GM12878 (cell line): ENCODE data around the gene CACNA1A. TPM values are rescaled to one million over a fixed set of nuclear protein-coding genes. Genes with fewer than 3 reads are reported as not detected.

Experiments
- ATAC-seq: fragments of 200-7000 bp; cut with Tn5 transposase; 3 replicates; pipeline ENCODE4 v1.9.1; 2020; ENCODE audit warnings: mild to moderate bottlenecking, moderate library complexity
- BruUV-seq: library from RNA; stranded (reverse); fragments of 400-500 nt; replicated peaks from 2 replicates; lab custom pipeline; 2021; lab: Mats Ljungman, UMichigan
- CTCF ChIA-PET: fragments of 300-600 bp; sonication (Branson Sonifier 250); formaldehyde crosslinking; extraction: SDS; loops from one replicate; lab custom pipeline; 2021; ENCODE audit warnings: inconsistent platforms; lab: Yijun Ruan, JAX
- POLR2A ChIA-PET: fragments of 350-600 bp; formaldehyde crosslinking; extraction: SDS; loops from one replicate; lab custom pipeline; 2021; ENCODE audit warnings: inconsistent platforms; lab: Charles Lee
- RAD21 ChIA-PET: fragments of 300-600 bp; sonication (Branson Sonifier 250); formaldehyde crosslinking; loops from one replicate; lab custom pipeline; 2023; ENCODE audit warnings: antibody characterized with exemption; ENCODE audit not compliant: unreplicated experiment; lab: Charles Lee
- SMC1A ChIA-PET: fragments of 300-600 bp; sonication (Branson Sonifier 250); formaldehyde crosslinking; loops from one replicate; lab custom pipeline; 2023; ENCODE audit not compliant: unreplicated experiment, uncharacterized antibody; lab: Charles Lee
- DNase-seq: peaks from one replicate; pipeline ENCODE4 v3.0.0-alpha.2; 2011; ENCODE audit warnings: low read depth, low spot score
- FAIRE-seq: peaks from 3 replicates; lab custom pipeline; 2011; peaks lifted over from hg19 to GRCh38; lab: Jason Lieb, UNC
- H2AFZ ChIP-seq: 2 replicates; pipeline ENCODE4 v1.6.0; 2011; ENCODE audit warnings: low read depth, low read length, control low read depth; ENCODE audit not compliant: control insufficient read depth
- H3K27ac ChIP-seq: 2 replicates; pipeline ENCODE4 v1.5.1; 2011; ENCODE audit warnings: control low read depth; ENCODE audit not compliant: control insufficient read depth, insufficient read depth
- H3K27me3 ChIP-seq, 2 experiments: replicated peaks in 1 of 2; 2 replicates each; pipeline versions ENCODE4 v1.6.0 to v1.6.1; 2011; ENCODE audit warnings: low read length in 1 of 2; ENCODE audit not compliant: control insufficient read depth in 2 of 2, insufficient read depth in 2 of 2
- H3K36me3 ChIP-seq, 2 experiments: 2 replicates each; pipeline ENCODE4 v1.5.1; 2011; ENCODE audit warnings: low read length in 1 of 2; ENCODE audit not compliant: control insufficient read depth in 2 of 2, insufficient read depth in 2 of 2
- H3K4me1 ChIP-seq: 2 replicates; pipeline ENCODE4 v1.6.1; 2011; ENCODE audit warnings: mild to moderate bottlenecking, low read length, moderate library complexity, mixed read lengths; ENCODE audit not compliant: control insufficient read depth, insufficient read depth
- H3K4me2 ChIP-seq: 2 replicates; pipeline ENCODE4 v1.6.0; 2011; ENCODE audit warnings: control low read depth; ENCODE audit not compliant: control insufficient read depth, insufficient read depth
- H3K4me3 ChIP-seq: fragments of 200-600 bp; sonication (generic); 2 replicates; pipeline ENCODE4 v1.5.1; 2016
- H3K79me2 ChIP-seq: 2 replicates; pipeline ENCODE4 v1.6.0; 2011; ENCODE audit warnings: low read length; ENCODE audit not compliant: control insufficient read depth, insufficient read depth
- H3K9ac ChIP-seq: 2 replicates; pipeline ENCODE4 v1.8.0; 2011; ENCODE audit warnings: low read length, control low read depth, mixed read lengths; ENCODE audit not compliant: control insufficient read depth, insufficient read depth
- H3K9me3 ChIP-seq: replicated peaks from 3 replicates; pipeline ENCODE4 v1.5.1; 2011; ENCODE audit warnings: mild to moderate bottlenecking, low read length; ENCODE audit not compliant: control insufficient read depth, insufficient read depth
- H4K20me1 ChIP-seq: 2 replicates; pipeline ENCODE4 v1.6.0; 2011; ENCODE audit not compliant: control insufficient read depth, insufficient read depth
- CHD4 ChIP-seq: fragments of 200-600 bp; sonication (generic); IDR thresholded peaks from 2 replicates; pipeline ENCODE4 v1.6.1; 2016; ENCODE audit warnings: mild to moderate bottlenecking
- GABPA ChIP-seq: IDR thresholded peaks from 2 replicates; pipeline ENCODE4 v1.6.1; 2014; ENCODE audit warnings: antibody characterized with exemption, low read depth, mild to moderate bottlenecking, inconsistent platforms
- PML ChIP-seq: IDR thresholded peaks from 2 replicates; pipeline ENCODE4 v1.6.1; 2012; ENCODE audit warnings: low read length, inconsistent platforms
- RBBP5 ChIP-seq: fragments of 200-600 bp; sonication (generic); conservative IDR thresholded peaks from 2 replicates; pipeline ENCODE4 v1.6.1; 2016
- REST ChIP-seq: IDR thresholded peaks from 2 replicates; pipeline ENCODE4 v1.6.1; 2012; ENCODE audit warnings: mild to moderate bottlenecking, low read depth, low read length
- SKIL ChIP-seq: fragments of 450-650 bp; IDR thresholded peaks from 2 replicates; pipeline ENCODE4 v1.6.1; 2017; ENCODE audit warnings: mild to moderate bottlenecking, low read depth, inconsistent platforms; ENCODE audit not compliant: poor library complexity, severe bottlenecking
- TCF7 ChIP-seq: IDR thresholded peaks from 2 replicates; pipeline ENCODE4 v1.6.1; 2014; ENCODE audit warnings: antibody characterized with exemption, borderline replicate concordance
- ZBED1 ChIP-seq: IDR thresholded peaks from 2 replicates; pipeline ENCODE4 v1.6.1; 2016; ENCODE audit warnings: borderline replicate concordance
- ZNF687 ChIP-seq: fragments of 450-650 bp; IDR thresholded peaks from 2 replicates; pipeline ENCODE4 v1.6.1; 2017; ENCODE audit warnings: mild to moderate bottlenecking, moderate library complexity
- WGBS: methylation state at CpG from one replicate; pipeline ENCODE4 v1.1.6; 2016; ENCODE audit warnings: low lambda C conversion rate; ENCODE audit not compliant: insufficient replicate concordance, insufficient coverage; ENCODE audit errors: missing lambda C conversion rate; 5-methylcytosine and 5-hydroxymethylcytosine counted together
- in situ Hi-C: fragments of 300-500 bp; cut with MboI; formaldehyde crosslinking; loops from 9 replicates; pipeline ENCODE4 v1.14.3; 2018; ENCODE audit warnings: mixed read lengths
- intact Hi-C: fragments of 100-400 bp; cut with micrococcal nuclease; formaldehyde crosslinking; loops from one replicate; pipeline ENCODE4 v1.14.2; 2022; ENCODE audit not compliant: unreplicated experiment
- polyA plus RNA-seq, 11 experiments: library from polyadenylated mRNA; depleted of rRNA in 4 of 11; unstranded in 6 of 11; stranded (reverse) in 5 of 11; fragments of >200 nt; fragmentation: Nextera tagmentation in 4 of 11; fragmentation: Illumina TruSeq in 1 of 11; extraction: Ambion mirVana in 4 of 11; extraction: Trizol in 1 of 11; gene quantifications; 1 replicate in 1 of 11; 2 replicates in 10 of 11; pipeline versions ENCODE4 v1.2.1 to v1.2.3, GENCODE V29; 2011 to 2016; ENCODE audit warnings: inconsistent platforms in 2 of 11, missing spikeins in 2 of 11, low read depth in 1 of 11
- total RNA-seq, 4 experiments: library from RNA; depleted of rRNA in 3 of 4; stranded (reverse); fragments of >200 nt in 3 of 4; fragmentation: Illumina TruSeq in 1 of 4; extraction: Trizol in 1 of 4; gene quantifications; 2 replicates each; pipeline versions ENCODE4 v1.2.1 to v1.2.3, GENCODE V29; 2013 to 2021

The CACNA1A gene
- total and polyA plus RNA-seq, 10 of the 15 experiments (the other 5 are each of a cell fraction or from before 2014, with no cell fraction given): 1.1 to 4.4 (median 2.5) TPM

GRCh38 chr19:13319526-13319925 lies 186.8 kb downstream of the CACNA1A start:
- WGBS: 10% methylated on average over 4 of the region's 4 CpGs
- intact Hi-C loops: no loop called here
- in situ Hi-C loops: no loop called here
- H3K4me3 ChIP-seq: no peak overlapping the region
- no peak overlapping the region for H3K27ac ChIP-seq
- no peaks in the 10 kb centered on the region for H3K27me3 ChIP-seq
- no peak overlapping the region for H3K4me2 ChIP-seq
- ChIA-PET POLR2A (no interaction called here), RAD21 (no interaction called here), CTCF (no interaction called here), SMC1A (no interaction called here)
- no TSS peak for BruUV-seq
- TF ChIP-seq PML: no peak
- DNase-seq (no peak), FAIRE-seq (no peak), ATAC-seq (no peak)
- H3K9me3 ChIP-seq: no peaks in the 10 kb centered on the region
- no peak overlapping the region for H2AFZ ChIP-seq
- H3K36me3 ChIP-seq: no peaks in the 10 kb centered on the region
- no peaks in the 10 kb centered on the region for H3K4me1 ChIP-seq
- H3K79me2 ChIP-seq: no peaks in the 10 kb centered on the region
- H3K9ac ChIP-seq: no peak overlapping the region
- no peaks in the 10 kb centered on the region for H4K20me1 ChIP-seq

- RAD21 ChIA-PET: no interaction called here
- intact Hi-C loops (no loop called here), in situ Hi-C loops (no loop called here)
- WGBS: 15% methylated on average over 4 of the region's 4 CpGs
- SMC1A ChIA-PET: no interaction called here
- CTCF ChIA-PET: interaction anchor here (0.6 kb wide), 1 partner anchor 8 kb away, joined by 3 read pairs; no protein-coding TSS in a partner anchor
- no peaks in the 10 kb centered on the region for H3K9me3 ChIP-seq
- no peaks in the 10 kb centered on the region for H3K79me2 ChIP-seq
- H3K4me2 ChIP-seq: no peak overlapping the region
- BruUV-seq: no TSS peak
- no peaks in the 10 kb centered on the region for H3K4me1 ChIP-seq
- POLR2A ChIA-PET: no interaction called here
- no peaks in the 10 kb centered on the region for H3K36me3 ChIP-seq
- no peak overlapping the region for H2AFZ ChIP-seq
- H3K27ac ChIP-seq: no peak overlapping the region
- no peak for ATAC-seq
- H4K20me1 ChIP-seq: no peaks in the 10 kb centered on the region
- no peak for DNase-seq
- no peak overlapping the region for H3K4me3 ChIP-seq
- no peaks in the 10 kb centered on the region for H3K27me3 ChIP-seq
- H3K9ac ChIP-seq: no peak overlapping the region
- FAIRE-seq: no peak
- TF ChIP-seq SKIL: no peak
- no peak for TF ChIP-seq CHD4
- TF ChIP-seq RBBP5: no peak
- TF ChIP-seq ZNF687: no peak
- no peak for TF ChIP-seq GABPA
- TF ChIP-seq TCF7: no peak
- TF ChIP-seq ZBED1: no peak
- TF ChIP-seq REST: no peak
These were observed 188.1 kb downstream of the CACNA1A start for GRCh38 chr19:13318190-13318589.
